ENCODE data around the gene TMEM235. TPM values are rescaled to one million over a fixed set of nuclear protein-coding genes. Genes with fewer than 3 reads are reported as not detected.

TMEM235 gene
- total and polyA plus RNA-seq, 9 of the 15 experiments (the other 6 are each of a cell fraction or from before 2014, with no cell fraction given): not detected

DNA sequence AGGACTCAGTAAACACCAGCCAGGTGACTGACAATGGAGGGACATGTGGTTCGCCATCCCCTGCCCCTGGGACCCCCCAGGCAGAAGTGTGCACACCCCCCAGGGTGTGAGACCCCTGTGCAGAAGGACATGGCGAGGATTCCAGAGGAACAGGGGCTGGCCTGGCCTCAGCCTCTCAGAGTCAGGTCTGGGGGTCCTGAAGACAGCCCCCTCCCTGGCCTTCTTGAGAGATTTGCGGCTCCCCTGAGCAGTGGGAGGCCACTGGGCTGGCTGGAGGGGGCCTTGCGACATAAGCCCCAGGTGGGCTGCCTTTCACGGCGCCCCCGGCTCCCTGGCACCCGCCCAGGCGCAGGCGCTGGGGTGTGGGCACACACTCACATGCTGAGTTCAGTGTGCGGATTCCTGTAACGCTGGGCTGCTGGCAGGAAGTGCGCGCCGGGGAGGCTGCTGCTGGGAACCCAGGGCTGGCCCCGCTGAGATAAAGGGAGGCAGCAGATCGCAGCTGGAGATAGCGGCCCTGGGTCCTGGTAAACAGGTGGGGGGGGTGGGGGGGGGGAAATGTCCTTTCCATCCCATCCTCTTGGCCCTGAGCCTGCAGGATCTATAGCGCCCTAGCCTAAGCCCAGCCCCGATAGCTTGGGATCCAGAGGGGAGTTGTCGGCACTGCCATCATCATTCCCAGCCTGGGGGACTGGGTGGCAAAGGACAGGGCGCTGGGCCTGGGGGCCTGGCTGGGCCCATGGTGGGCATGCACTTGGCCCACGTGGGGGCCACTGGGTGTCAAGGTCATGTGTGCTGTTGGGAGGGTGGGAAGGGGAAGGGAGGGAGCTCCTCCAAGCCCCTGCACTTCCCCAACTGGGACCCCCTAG lies 27.1 kb downstream of the TMEM235 start (continued):
- TF ChIP-seq, protein P1, sequence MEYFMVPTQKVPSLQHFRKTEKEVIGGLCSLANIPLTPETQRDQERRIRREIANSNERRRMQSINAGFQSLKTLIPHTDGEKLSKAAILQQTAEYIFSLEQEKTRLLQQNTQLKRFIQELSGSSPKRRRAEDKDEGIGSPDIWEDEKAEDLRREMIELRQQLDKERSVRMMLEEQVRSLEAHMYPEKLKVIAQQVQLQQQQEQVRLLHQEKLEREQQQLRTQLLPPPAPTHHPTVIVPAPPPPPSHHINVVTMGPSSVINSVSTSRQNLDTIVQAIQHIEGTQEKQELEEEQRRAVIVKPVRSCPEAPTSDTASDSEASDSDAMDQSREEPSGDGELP (CRISPR knock-in tag; IDR thresholded peaks at IDR 0.05; ENCODE audit: borderline replicate concordance): peak; percentile 93
- no peak for TF ChIP-seq TAF15 (IDR thresholded peaks at IDR 0.05; ENCODE audit: low read depth, low read length)
- peak in 1 of 2 experiments; percentile 19; a peak in 1 of 4 replicates for TF ChIP-seq KDM4B (IDR thresholded peaks at IDR 0.05; ENCODE audit: borderline replicate concordance in 2 of 2, low read depth in 1 of 2)
- TF ChIP-seq MIER1 (IDR thresholded peaks at IDR 0.05; ENCODE audit: low read depth): no peak
- TF ChIP-seq PYGO2 (tag; IDR thresholded peaks at IDR 0.05): no peak
- TF ChIP-seq, protein P2, sequence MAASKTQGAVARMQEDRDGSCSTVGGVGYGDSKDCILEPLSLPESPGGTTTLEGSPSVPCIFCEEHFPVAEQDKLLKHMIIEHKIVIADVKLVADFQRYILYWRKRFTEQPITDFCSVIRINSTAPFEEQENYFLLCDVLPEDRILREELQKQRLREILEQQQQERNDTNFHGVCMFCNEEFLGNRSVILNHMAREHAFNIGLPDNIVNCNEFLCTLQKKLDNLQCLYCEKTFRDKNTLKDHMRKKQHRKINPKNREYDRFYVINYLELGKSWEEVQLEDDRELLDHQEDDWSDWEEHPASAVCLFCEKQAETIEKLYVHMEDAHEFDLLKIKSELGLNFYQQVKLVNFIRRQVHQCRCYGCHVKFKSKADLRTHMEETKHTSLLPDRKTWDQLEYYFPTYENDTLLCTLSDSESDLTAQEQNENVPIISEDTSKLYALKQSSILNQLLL (CRISPR knock-in tag; IDR thresholded peaks at IDR 0.05; ENCODE audit: borderline replicate concordance): no peak
- TF ChIP-seq IFI16 (CRISPR knock-in tag; IDR thresholded peaks at IDR 0.05): no peak
- no peak for TF ChIP-seq MTA1 (IDR thresholded peaks at IDR 0.05; ENCODE audit: borderline replicate concordance)
- TF ChIP-seq, protein P3, sequence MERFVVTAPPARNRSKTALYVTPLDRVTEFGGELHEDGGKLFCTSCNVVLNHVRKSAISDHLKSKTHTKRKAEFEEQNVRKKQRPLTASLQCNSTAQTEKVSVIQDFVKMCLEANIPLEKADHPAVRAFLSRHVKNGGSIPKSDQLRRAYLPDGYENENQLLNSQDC (CRISPR knock-in tag; IDR thresholded peaks at IDR 0.05): no peak
- TF ChIP-seq PML (IDR thresholded peaks at IDR 0.05; ENCODE audit: low read length): peak; percentile 56; the same call in 1 of the 2 replicates
- no peak for TF ChIP-seq GTF2F1 (IDR thresholded peaks at IDR 0.05; ENCODE audit: low read depth, low read length)
- TF ChIP-seq, protein P4, sequence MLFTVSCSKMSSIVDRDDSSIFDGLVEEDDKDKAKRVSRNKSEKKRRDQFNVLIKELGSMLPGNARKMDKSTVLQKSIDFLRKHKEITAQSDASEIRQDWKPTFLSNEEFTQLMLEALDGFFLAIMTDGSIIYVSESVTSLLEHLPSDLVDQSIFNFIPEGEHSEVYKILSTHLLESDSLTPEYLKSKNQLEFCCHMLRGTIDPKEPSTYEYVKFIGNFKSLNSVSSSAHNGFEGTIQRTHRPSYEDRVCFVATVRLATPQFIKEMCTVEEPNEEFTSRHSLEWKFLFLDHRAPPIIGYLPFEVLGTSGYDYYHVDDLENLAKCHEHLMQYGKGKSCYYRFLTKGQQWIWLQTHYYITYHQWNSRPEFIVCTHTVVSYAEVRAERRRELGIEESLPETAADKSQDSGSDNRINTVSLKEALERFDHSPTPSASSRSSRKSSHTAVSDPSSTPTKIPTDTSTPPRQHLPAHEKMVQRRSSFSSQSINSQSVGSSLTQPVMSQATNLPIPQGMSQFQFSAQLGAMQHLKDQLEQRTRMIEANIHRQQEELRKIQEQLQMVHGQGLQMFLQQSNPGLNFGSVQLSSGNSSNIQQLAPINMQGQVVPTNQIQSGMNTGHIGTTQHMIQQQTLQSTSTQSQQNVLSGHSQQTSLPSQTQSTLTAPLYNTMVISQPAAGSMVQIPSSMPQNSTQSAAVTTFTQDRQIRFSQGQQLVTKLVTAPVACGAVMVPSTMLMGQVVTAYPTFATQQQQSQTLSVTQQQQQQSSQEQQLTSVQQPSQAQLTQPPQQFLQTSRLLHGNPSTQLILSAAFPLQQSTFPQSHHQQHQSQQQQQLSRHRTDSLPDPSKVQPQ (CRISPR knock-in tag; IDR thresholded peaks at IDR 0.05; ENCODE audit: borderline replicate concordance): no peak
- no peak for TF ChIP-seq MTF1 (CRISPR knock-in tag; IDR thresholded peaks at IDR 0.05; ENCODE audit: borderline replicate concordance)
- TF ChIP-seq EP300 (IDR thresholded peaks at IDR 0.05; ENCODE audit: low read length): peak; percentile 87
- TF ChIP-seq IRF2 (CRISPR knock-in tag; IDR thresholded peaks at IDR 0.05): no peak
- TF ChIP-seq ZNF778 (CRISPR knock-in tag; IDR thresholded peaks at IDR 0.05): no peak
- TF ChIP-seq ZNF408 (CRISPR knock-in tag; IDR thresholded peaks at IDR 0.05; ENCODE audit: low read depth): no peak
- TF ChIP-seq EWSR1 (IDR thresholded peaks at IDR 0.05; ENCODE audit: borderline replicate concordance, low read depth, partially characterized antibody): no peak
- TF ChIP-seq ILK (tag; IDR thresholded peaks at IDR 0.05; ENCODE audit: borderline replicate concordance, low read depth): no peak
- TF ChIP-seq, protein P5, sequence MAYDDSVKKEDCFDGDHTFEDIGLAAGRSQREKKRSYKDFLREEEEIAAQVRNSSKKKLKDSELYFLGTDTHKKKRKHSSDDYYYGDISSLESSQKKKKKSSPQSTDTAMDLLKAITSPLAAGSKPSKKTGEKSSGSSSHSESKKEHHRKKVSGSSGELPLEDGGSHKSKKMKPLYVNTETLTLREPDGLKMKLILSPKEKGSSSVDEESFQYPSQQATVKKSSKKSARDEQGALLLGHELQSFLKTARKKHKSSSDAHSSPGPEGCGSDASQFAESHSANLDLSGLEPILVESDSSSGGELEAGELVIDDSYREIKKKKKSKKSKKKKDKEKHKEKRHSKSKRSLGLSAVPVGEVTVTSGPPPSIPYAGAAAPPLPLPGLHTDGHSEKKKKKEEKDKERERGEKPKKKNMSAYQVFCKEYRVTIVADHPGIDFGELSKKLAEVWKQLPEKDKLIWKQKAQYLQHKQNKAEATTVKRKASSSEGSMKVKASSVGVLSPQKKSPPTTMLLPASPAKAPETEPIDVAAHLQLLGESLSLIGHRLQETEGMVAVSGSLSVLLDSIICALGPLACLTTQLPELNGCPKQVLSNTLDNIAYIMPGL (CRISPR knock-in tag; IDR thresholded peaks at IDR 0.05): no peak
- no peak for TF ChIP-seq SIN3B (IDR thresholded peaks at IDR 0.05; ENCODE audit: low read depth)
